Activated T-cell treated with anti-CD3 and anti-CD28 coated beads, Interleukin-2, amount 50 U/mL, for 24 hours (primary cell): ENCODE measurements around the gene HERC5.
A peak's percentile ranks its signal among the peaks of the same experiment; 100 is the strongest.
"Not testable (repeated sequence)": the region's sequence is repeated elsewhere in the genome, so short reads cannot be mapped to it uniquely, and the experiment has no call there.

Experiments
- DNase-seq: peaks from one replicate; pipeline ENCODE4 v3.0.0-alpha.2; 2020
- H3K27ac Mint-ChIP-seq: 2 replicates; pipeline ENCODE4 v1.8.0; 2020; ENCODE audit warnings: mild to moderate bottlenecking, mixed read lengths
- H3K27me3 Mint-ChIP-seq: 2 replicates; pipeline ENCODE4 v1.8.0; 2020; ENCODE audit warnings: mixed read lengths
- H3K36me3 Mint-ChIP-seq: 2 replicates; pipeline ENCODE4 v1.8.0; 2020; ENCODE audit warnings: low read depth, mixed read lengths
- H3K4me1 Mint-ChIP-seq: 2 replicates; pipeline ENCODE4 v1.8.0; 2020; ENCODE audit warnings: low read depth, mixed read lengths
- H3K4me3 Mint-ChIP-seq: 2 replicates; pipeline ENCODE4 v1.8.0; 2020; ENCODE audit warnings: mild to moderate bottlenecking, moderate library complexity, mixed read lengths
- H3K9me3 Mint-ChIP-seq: 2 replicates; pipeline ENCODE4 v1.8.0; 2020; ENCODE audit warnings: mixed read lengths

HERC5 gene

DNA sequence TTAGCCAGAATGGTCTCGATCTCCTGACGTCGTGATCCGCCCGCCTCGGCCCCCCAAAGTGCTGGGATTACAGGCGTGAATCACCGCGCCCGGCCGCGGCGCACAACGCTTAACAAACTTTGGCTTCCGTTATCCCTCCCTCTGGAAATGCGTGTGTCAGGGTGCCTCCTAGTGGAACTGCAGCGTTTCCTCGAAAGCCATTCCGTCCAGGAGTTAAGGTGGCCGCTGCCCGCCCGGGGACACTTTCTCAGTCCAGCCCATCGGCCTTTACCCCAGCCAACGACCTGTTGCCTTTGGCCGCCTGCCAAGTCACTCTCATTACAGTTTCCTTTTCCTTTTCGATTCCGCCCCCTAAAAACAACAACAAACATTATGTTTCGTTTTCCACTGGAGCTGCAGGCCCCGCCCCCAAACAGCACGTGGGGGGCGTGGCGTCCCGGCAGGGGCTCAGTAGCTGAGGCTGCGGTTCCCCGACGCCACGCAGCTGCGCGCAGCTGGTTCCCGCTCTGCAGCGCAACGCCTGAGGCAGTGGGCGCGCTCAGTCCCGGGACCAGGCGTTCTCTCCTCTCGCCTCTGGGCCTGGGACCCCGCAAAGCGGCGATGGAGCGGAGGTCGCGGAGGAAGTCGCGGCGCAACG, at the start of gene HERC5:
TSS of gene HERC5 (plus strand) at position 450 of the 637 bp plus-strand sequence. CDS start at position 601, 151 bp downstream.
- peaks cover 8% of the 10 kb centered on the region for H3K36me3 Mint-ChIP-seq
- H3K9me3 Mint-ChIP-seq = no peaks in the 10 kb centered on the region
- H3K4me3 Mint-ChIP-seq = peak within 1 kb of the TSS; percentile 98
- DNase-seq = peak; percentile 90
- peaks cover 28% of the 10 kb centered on the region for H3K4me1 Mint-ChIP-seq
- H3K27me3 Mint-ChIP-seq = peaks cover 2% of the 10 kb centered on the region
- H3K27ac Mint-ChIP-seq = peak within 1 kb of the TSS; percentile 99

DNA sequence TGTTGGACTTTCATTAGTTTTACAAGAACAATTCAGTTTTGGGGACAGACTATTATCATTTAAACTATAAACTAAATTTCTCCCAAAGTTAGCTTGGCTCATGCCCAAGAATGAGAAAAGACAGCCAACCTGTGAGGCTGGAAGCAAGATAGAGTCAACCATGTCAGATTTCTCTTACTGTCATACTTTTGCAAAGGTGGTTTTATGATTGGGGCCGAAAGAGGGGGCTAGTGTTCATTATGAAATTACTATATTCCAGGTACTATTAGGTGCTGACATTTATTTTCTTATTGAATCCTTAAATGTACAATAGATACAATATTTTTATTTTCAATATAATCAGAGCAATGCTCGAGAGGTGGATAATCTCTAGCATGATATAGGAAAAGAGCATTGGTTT, 47.7 kb upstream of the HERC5 start:
- Mint-ChIP-seq H3K4me1 (peaks cover 17% of the 10 kb centered on the region), H3K36me3 (peaks cover 67% of the 10 kb centered on the region), H3K9me3 (no peaks in the 10 kb centered on the region), H3K27ac (no peak overlapping the region), H3K4me3 (no peak overlapping the region), H3K27me3 (no peaks in the 10 kb centered on the region)
- no peak for DNase-seq

DNA sequence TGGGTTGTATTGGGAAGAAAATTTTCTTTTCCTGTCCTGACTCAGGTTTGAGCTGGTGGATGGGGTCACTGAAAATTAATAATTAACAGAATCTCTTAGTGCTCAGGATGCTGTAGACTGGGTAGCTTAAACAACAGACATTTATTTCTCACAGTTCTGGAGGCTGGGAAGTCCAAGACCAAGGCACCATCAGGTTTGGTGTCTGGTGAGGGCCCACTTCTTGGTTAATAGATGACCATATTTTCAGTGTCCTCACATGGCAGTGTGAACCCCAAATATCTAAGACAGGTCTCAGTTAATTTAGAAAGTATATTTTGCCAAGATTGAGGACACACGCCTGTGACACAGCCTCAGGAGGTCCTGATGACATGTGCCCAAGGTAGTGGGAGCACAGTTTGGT, 47.1 kb upstream of the HERC5 start:
- Mint-ChIP-seq H3K4me3 (no peak overlapping the region), H3K9me3 (no peaks in the 10 kb centered on the region), H3K27me3 (no peaks in the 10 kb centered on the region), H3K27ac (no peak overlapping the region), H3K4me1 (peaks cover 17% of the 10 kb centered on the region), H3K36me3 (peaks cover 69% of the 10 kb centered on the region)
- no peak for DNase-seq

DNA sequence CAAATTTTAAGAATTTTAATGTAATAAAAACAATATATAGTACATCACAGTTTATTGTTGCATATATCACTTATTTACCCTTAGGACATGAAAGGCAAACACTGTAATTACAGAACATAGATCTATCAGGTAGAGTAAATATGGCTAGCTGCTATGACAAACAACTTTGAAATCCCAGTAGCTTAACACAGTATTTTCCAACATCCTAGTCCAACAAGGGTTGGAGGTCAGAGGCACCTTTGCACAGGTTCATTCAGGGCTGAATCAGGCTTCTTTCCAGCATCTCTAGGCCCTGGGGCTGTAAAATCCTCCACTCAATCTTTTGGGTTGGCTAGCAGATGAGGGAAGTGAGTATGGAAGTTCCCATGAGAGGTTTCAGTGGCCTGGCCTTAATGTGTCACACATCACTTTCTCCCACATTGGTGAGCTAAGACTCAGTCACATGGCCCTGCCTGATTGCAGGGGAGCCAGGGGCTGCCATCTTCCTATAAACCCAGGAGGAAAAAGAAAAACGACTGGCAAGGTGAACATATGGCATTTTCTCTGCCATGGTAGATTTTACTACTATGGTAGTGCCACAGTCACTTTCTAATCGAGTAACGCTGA, 45.3 kb upstream of the HERC5 start:
- Mint-ChIP-seq H3K4me3 (no peak overlapping the region), H3K36me3 (peaks cover 72% of the 10 kb centered on the region), H3K4me1 (peaks cover 17% of the 10 kb centered on the region), H3K9me3 (no peaks in the 10 kb centered on the region), H3K27ac (peak overlapping the region; percentile 52), H3K27me3 (no peaks in the 10 kb centered on the region)
- no peak for DNase-seq

DNA sequence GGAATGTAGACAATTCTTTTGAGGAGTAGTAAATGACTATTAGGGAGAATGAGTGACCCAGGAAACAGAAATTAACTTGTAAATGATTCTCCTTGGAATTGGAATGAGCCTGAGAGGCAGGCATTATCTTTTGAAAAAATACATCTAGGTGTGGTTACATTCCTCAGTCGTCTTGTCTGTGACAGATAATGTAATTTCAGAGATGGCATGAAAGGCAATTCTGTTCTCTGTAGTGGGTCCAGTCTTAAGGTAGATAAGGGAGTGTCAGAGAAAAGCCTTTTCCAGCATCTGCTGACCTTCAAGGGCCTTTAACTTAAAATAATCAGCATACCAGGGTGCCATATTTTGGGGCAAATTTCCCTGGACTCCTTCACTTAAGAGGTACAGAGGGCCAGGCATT, 43.1 kb upstream of the HERC5 start:
- no peak overlapping the region for H3K4me3 Mint-ChIP-seq
- no peaks in the 10 kb centered on the region for H3K9me3 Mint-ChIP-seq
- H3K4me1 Mint-ChIP-seq = peaks cover 11% of the 10 kb centered on the region
- no peak overlapping the region for H3K27ac Mint-ChIP-seq
- peaks cover 72% of the 10 kb centered on the region for H3K36me3 Mint-ChIP-seq
- no peak for DNase-seq
- no peaks in the 10 kb centered on the region for H3K27me3 Mint-ChIP-seq

DNA sequence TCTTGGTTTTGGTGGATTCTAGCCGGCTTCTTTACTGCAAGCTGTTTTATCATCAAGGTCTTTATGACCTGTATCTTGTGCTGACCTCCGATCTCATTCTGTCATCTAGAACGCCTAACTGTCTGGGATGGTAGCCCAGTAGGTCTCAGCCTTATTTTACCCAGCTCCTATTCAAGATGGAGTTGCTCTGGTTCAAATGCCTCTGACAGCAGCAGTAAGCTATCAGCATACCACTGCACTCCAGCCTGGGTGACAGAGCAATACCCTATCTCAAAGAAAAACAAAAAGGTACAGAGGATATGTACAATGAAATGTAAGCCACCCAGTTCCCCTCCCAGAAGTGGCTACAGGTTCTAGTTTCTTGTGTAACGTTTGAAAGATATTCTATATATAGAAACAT, 42.2 kb upstream of the HERC5 start:
- Mint-ChIP-seq H3K27me3 (no peaks in the 10 kb centered on the region), H3K36me3 (peaks cover 65% of the 10 kb centered on the region), H3K4me3 (no peak overlapping the region), H3K4me1 (peaks cover 11% of the 10 kb centered on the region), H3K27ac (no peak overlapping the region), H3K9me3 (no peaks in the 10 kb centered on the region)
- no peak for DNase-seq

DNA sequence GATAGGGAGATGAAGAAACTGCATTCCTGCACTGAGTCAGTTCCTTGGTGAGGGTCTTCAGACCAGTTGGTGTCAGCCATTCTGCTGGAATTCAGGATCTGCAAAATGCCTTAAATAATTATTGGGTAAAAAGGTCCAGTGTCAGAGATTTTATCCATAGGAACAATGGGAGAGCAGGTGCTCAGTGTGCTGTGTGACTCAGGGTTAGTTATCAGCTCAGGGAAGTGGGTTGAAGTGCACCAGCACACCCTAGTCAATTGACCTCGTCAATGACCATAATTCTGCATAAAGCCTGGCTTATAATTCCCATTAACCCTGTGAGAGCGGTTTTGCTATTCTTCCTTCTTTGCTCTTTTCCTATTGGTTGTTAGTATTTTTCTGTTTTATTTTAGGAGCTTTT, 40.9 kb upstream of the HERC5 start:
- H3K27me3 Mint-ChIP-seq = no peaks in the 10 kb centered on the region
- H3K27ac Mint-ChIP-seq = no peak overlapping the region
- no peak overlapping the region for H3K4me3 Mint-ChIP-seq
- no peak for DNase-seq
- peaks cover 53% of the 10 kb centered on the region for H3K36me3 Mint-ChIP-seq
- peaks cover 11% of the 10 kb centered on the region for H3K4me1 Mint-ChIP-seq
- no peaks in the 10 kb centered on the region for H3K9me3 Mint-ChIP-seq

DNA sequence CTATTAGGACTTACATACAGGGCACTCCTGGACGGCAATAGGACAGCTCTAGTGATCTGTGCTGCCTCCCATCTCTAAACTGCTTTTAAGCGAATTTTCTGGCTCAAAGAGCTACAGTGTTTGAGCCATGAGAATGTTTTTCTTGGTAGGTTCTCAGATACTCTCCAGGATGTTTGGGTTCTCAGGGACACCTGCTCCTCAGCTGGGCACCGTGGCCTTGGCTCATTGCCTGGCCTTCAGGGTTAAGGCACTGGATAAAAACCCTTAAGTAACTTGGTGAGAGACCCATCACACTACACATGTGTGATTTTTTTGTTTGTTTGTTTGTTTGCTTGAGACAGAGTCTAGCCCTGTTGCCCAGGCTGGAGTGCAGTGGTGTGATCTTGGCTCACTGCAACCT, 38.5 kb upstream of the HERC5 start:
- no peak overlapping the region for H3K4me3 Mint-ChIP-seq
- DNase-seq = no peak
- no peaks in the 10 kb centered on the region for H3K27me3 Mint-ChIP-seq
- no peaks in the 10 kb centered on the region for H3K9me3 Mint-ChIP-seq
- H3K27ac Mint-ChIP-seq = no peak overlapping the region
- H3K4me1 Mint-ChIP-seq = no peaks in the 10 kb centered on the region
- H3K36me3 Mint-ChIP-seq = peaks cover 44% of the 10 kb centered on the region

DNA sequence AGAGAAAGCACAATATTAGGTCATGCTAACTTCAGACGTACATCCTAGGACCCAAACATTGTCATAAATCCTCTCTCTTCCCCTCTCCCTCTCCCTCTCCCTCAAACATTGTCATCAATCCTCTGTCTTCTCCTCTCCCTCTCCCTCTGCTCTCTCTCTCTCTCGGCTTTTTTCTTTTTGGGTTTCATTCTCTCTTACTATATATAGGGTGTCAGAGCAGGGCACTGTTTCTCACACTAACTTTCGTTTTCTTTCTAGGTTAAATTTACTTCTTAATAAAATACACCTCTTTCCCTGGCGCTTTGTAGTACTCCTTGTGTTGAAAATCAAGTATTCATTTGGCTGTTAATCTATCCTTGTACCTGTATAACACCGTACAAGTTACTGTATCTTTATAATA, 37.0 kb upstream of the HERC5 start:
- H3K36me3 Mint-ChIP-seq = peaks cover 38% of the 10 kb centered on the region
- no peak for DNase-seq
- no peaks in the 10 kb centered on the region for H3K27me3 Mint-ChIP-seq
- H3K4me1 Mint-ChIP-seq = no peaks in the 10 kb centered on the region
- no peak overlapping the region for H3K4me3 Mint-ChIP-seq
- no peaks in the 10 kb centered on the region for H3K9me3 Mint-ChIP-seq
- H3K27ac Mint-ChIP-seq = no peak overlapping the region

DNA sequence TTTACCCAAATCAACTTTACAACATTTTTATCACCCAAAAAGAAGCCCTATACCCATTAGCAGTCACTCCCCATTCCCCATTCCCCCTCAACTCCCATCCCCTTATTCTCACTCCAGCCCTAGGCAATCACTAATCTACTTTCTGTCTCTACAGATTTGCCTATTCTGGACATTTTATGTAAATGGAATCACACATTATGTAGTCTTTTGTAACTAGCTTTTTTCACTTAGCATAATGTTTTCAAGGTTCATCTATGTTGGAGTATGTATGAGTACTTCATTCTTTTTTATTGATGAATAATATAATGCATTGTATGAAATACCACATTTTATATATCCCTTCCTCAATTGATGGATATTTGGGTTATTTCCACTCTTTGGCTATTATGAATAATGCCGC, 36.1 kb upstream of the HERC5 start:
- no peak overlapping the region for H3K27ac Mint-ChIP-seq
- H3K27me3 Mint-ChIP-seq = no peaks in the 10 kb centered on the region
- no peak for DNase-seq
- no peaks in the 10 kb centered on the region for H3K9me3 Mint-ChIP-seq
- H3K36me3 Mint-ChIP-seq = peaks cover 34% of the 10 kb centered on the region
- no peaks in the 10 kb centered on the region for H3K4me1 Mint-ChIP-seq
- H3K4me3 Mint-ChIP-seq = no peak overlapping the region

DNA sequence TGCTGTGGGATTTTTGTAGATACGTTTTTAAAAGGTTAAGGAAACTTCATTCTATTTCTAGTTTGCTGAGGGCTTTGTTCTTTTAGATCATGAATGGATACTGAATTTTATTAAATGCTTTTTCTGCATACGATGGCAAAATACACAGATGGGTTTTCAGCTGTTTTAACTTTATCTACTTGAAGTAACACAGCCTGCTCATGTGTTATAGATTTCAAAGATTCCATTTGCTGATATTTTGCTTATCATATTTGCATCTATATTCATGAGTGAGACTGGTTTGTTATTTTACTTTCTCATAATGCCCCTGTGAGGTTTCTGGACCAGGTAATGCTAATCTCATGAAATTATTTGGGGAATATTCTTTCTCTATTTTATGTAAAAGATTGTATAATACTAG, 34.5 kb upstream of the HERC5 start:
- no peak for DNase-seq
- H3K4me3 Mint-ChIP-seq = no peak overlapping the region
- H3K4me1 Mint-ChIP-seq = no peaks in the 10 kb centered on the region
- no peaks in the 10 kb centered on the region for H3K27me3 Mint-ChIP-seq
- peaks cover 30% of the 10 kb centered on the region for H3K36me3 Mint-ChIP-seq
- no peak overlapping the region for H3K27ac Mint-ChIP-seq
- H3K9me3 Mint-ChIP-seq = no peaks in the 10 kb centered on the region

DNA sequence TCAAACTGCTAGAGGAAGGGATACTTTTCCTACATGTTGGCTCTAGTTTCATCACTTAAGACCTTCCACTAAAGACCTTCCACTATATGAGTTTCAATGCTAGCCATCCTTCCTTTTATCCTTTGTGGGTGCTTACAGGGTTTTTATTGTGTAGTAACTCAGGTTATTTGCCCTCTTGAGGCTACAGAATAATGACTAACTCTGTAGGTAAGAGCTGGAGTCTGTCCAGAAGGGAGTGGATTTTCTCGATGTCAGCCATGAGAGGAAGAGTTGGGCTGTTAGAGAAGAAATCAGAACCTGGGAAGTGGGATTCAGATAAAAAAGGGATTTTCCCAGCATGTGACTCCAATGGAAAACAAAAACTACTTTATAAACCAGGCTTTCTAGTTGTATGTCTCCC, 27.5 kb upstream of the HERC5 start:
- H3K36me3 Mint-ChIP-seq = peaks cover 58% of the 10 kb centered on the region
- DNase-seq = no peak
- no peaks in the 10 kb centered on the region for H3K4me1 Mint-ChIP-seq
- H3K4me3 Mint-ChIP-seq = no peak overlapping the region
- peaks cover 3% of the 10 kb centered on the region for H3K9me3 Mint-ChIP-seq
- no peaks in the 10 kb centered on the region for H3K27me3 Mint-ChIP-seq
- no peak overlapping the region for H3K27ac Mint-ChIP-seq

DNA sequence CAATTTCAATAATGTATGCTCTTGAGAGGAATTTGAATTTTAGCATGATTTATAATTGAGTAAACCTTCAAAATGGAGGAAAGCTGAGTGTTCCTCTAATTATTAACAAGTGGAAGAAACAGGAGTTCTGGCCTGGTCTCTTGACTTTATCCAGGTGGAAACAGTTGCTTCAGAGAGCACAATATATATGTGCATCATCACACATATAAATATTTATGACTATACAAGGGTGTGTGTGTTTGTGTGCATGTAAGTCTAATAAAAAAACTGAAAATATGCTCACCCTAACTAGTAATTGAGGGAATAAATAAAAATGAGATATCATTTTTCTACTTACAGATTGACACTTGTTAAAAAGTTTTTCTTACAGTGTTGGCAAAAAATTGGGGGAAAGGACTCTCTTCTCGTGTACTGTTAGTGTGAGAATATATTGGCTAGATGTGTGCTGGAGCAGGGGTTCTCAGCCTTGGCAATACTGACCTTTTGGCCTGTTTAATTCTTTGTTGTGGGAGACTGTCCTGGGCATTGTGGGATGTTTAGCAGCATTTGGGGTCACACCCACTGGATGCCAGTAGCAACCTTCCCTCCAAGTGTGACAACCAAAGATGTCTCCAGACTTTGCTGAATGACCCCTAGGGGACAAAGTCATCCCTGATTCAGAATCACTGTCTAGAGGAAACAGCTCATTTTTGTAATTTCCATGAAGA, 20.8 kb upstream of the HERC5 start:
- Mint-ChIP-seq H3K4me3 (no peak overlapping the region), H3K36me3 (peaks cover 57% of the 10 kb centered on the region), H3K27me3 (no peaks in the 10 kb centered on the region)

DNA sequence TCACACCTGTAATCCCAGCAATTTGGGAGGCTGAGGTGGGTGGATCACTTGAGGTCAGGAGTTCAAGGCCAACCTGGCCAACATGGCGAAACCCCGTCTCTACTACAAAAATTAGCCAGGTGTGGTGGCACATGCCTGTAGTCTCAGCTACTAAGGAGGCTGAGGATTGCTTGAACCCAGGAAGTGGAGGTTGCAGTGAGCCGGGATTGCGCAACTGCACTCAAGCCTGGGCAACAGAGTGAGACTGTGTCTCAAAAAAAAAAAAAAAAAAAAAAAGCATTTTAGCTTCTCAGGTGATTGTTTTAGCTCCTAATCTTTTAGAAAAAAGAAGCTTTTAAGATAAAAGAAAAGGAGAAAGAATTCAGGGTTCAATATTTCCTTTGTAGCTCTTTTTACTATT, 19.0 kb upstream of the HERC5 start:
- DNase-seq, H3K27ac Mint-ChIP-seq, H3K27me3 Mint-ChIP-seq, H3K4me3 Mint-ChIP-seq, H3K9me3 Mint-ChIP-seq, H3K4me1 Mint-ChIP-seq: not testable (repeated sequence)
- H3K36me3 Mint-ChIP-seq = peaks cover 56% of the 10 kb centered on the region

More for the DNA sequence above, 20.8 kb upstream of the HERC5 start:
- DNase-seq = no peak
- no peak overlapping the region for H3K27ac Mint-ChIP-seq
- no peaks in the 10 kb centered on the region for H3K4me1 Mint-ChIP-seq
- H3K9me3 Mint-ChIP-seq = peaks cover 3% of the 10 kb centered on the region

DNA sequence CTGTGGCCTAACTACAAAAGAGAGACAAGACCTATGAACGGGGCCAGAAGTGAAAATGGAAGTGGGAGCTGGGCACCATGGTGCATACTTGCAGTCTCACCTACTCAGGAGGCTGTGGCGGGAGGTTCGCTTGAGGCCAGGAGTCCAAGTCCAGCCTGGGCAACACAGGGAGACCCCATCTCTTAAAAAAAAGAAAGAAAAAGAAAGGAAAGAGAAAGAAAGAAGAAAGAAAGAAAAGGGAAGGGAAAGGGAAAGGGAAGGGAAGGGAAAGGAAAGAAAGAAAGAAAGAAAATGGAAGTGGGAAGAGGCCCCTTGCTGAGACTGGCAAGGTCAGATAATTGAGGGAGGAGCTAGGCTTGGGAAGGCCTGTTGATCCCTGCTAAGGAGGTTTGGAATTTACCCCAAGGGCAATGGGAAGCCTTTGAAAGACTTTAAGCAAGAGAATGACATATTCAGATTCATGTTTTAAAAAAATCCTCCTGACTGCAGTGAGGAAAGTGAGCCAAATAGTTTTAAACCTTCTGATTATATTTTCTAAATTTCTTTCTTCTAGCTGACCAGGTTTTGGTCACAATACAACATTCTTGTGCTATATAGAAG, 17.7 kb upstream of the HERC5 start:
- no peak overlapping the region for H3K27ac Mint-ChIP-seq
- no peak overlapping the region for H3K4me3 Mint-ChIP-seq
- no peaks in the 10 kb centered on the region for H3K27me3 Mint-ChIP-seq
- DNase-seq = no peak
- no peaks in the 10 kb centered on the region for H3K4me1 Mint-ChIP-seq
- no peaks in the 10 kb centered on the region for H3K9me3 Mint-ChIP-seq
- peaks cover 50% of the 10 kb centered on the region for H3K36me3 Mint-ChIP-seq
